Cardiac fibroblast (primary cell): ENCODE data around the gene ZNF274.
"Not testable (repeated sequence)": the region's sequence is repeated elsewhere in the genome, so short reads cannot be mapped to it uniquely, and the experiment has no call there.

ENCODE experiments used
- DNase-seq, 2 donors: peaks; one replicate each; pipeline versions ENCODE4 v3.0.0 to v3.0.0-alpha.2; 2010; ENCODE audit warnings: low read depth in 2 of 2
- H3K4me3 ChIP-seq, 2 donors: replicated peaks in 1 of 2; 1 replicate in 1 of 2; 2 replicates in 1 of 2; pipeline ENCODE4 v1.5.1; 2011; ENCODE audit warnings: low read depth in 2 of 2, low read length in 2 of 2, mild to moderate bottlenecking in 2 of 2, moderate library complexity in 1 of 2
- CTCF ChIP-seq: IDR thresholded peaks from one replicate; pipeline ENCODE4 v1.5.1; 2011; ENCODE audit warnings: low read depth, mild to moderate bottlenecking, low read length, inconsistent platforms

The ZNF274 gene

GRCh38 chr19:58228585-58229254 lies 45.9 kb downstream of the ZNF274 start, which contains the start of gene ZNF544:
Gene ZNF544, plus strand, starts transcription at chr19:58228914. Its CDS starts 15,110 bp downstream, at chr19:58244024.
- H3K4me3 ChIP-seq: peak within 1 kb of the TSS; percentile 88 to 95
- peak; percentile 29 for TF ChIP-seq CTCF
- DNase-seq: peak; percentile 75 to 76

GRCh38 chr19:58229255-58229639 lies 46.4 kb downstream of the ZNF274 start:
- DNase-seq: peak; percentile 37 to 46
- peak overlapping the region; percentile 88 to 95 for H3K4me3 ChIP-seq
- TF ChIP-seq CTCF: peak; percentile 50

GRCh38 chr19:58237324-58237723 lies 54.5 kb downstream of the ZNF274 start:
- no peak overlapping the region for H3K4me3 ChIP-seq
- no peak for TF ChIP-seq CTCF
- DNase-seq: no peak

GRCh38 chr19:58243351-58243750 lies 60.5 kb downstream of the ZNF274 start:
- no peak overlapping the region for H3K4me3 ChIP-seq
- TF ChIP-seq CTCF: no peak
- no peak for DNase-seq

GRCh38 chr19:58248886-58249285 lies 66.0 kb downstream of the ZNF274 start:
- no peak for DNase-seq
- TF ChIP-seq CTCF: no peak

GRCh38 chr19:58252102-58252685 lies 69.3 kb downstream of the ZNF274 start:
- no peak for TF ChIP-seq CTCF
- H3K4me3 ChIP-seq: no peak overlapping the region
- DNase-seq: peak in 1 of 2 donors; percentile 18

More at GRCh38 chr19:58248886-58249285, 66.0 kb downstream of the ZNF274 start:
- H3K4me3 ChIP-seq: no peak overlapping the region

- not testable (repeated sequence) for DNase-seq, H3K4me3 ChIP-seq
These were observed 75.4 kb downstream of the ZNF274 start for GRCh38 chr19:58258259-58258658.
